Type B pancreatic cell (in vitro differentiated cells): Measurements from ENCODE around the gene NXN. TPM values are rescaled to one million over a fixed set of nuclear protein-coding genes. Genes with fewer than 3 reads are reported as not detected.

Experiments used
- DNase-seq: peaks from one replicate; pipeline ENCODE4 v3.0.0; 2021; ENCODE audit warnings: mixed read lengths; ENCODE audit not compliant: unreplicated experiment; ENCODE audit errors: extremely low spot score
- H3K27ac Mint-ChIP-seq: 2 replicates; pipeline ENCODE4 v1.8.0; 2021; ENCODE audit warnings: mild to moderate bottlenecking, mixed read lengths
- H3K27me3 Mint-ChIP-seq: 2 replicates; pipeline ENCODE4 v1.8.0; 2021; ENCODE audit warnings: mixed read lengths
- H3K36me3 Mint-ChIP-seq: 2 replicates; pipeline ENCODE4 v1.8.0; 2021; ENCODE audit warnings: mixed read lengths
- H3K4me1 Mint-ChIP-seq: one replicate; pipeline ENCODE4 v1.8.0; 2021; ENCODE audit warnings: mixed read lengths; ENCODE audit not compliant: unreplicated experiment
- H3K4me3 Mint-ChIP-seq: 2 replicates; pipeline ENCODE4 v1.8.0; 2021; ENCODE audit warnings: mild to moderate bottlenecking, mixed read lengths
- H3K9me3 Mint-ChIP-seq: 2 replicates; pipeline ENCODE4 v1.8.0; 2021; ENCODE audit warnings: mixed read lengths
- CTCF ChIP-seq: fragments of 200-600 bp; sonication (generic); conservative IDR thresholded peaks from 2 replicates; pipeline ENCODE4 v1.5.0; 2021; ENCODE audit warnings: antibody characterized with exemption, mild to moderate bottlenecking
- total RNA-seq: library from RNA; stranded (reverse); gene quantifications from 2 replicates; pipeline ENCODE4 v1.2.1, GENCODE V29; 2021; ENCODE audit warnings: low replicate concordance

Gene NXN
- total RNA-seq, 1 donor from 2014 or later: 68.0 TPM

GRCh38 chr17:1022278-1023024, 42.9 kb upstream of the NXN start:
- no peak for DNase-seq
- Mint-ChIP-seq H3K36me3 (peaks cover 5% of the 10 kb centered on the region), H3K27me3 (no peaks in the 10 kb centered on the region), H3K9me3 (no peaks in the 10 kb centered on the region), H3K4me1 (peaks cover 16% of the 10 kb centered on the region), H3K27ac (no peak overlapping the region), H3K4me3 (no peak overlapping the region)
- no peak for TF ChIP-seq CTCF

GRCh38 chr17:1021147-1021546, 41.6 kb upstream of the NXN start:
- Mint-ChIP-seq H3K36me3 (peaks cover 5% of the 10 kb centered on the region), H3K4me3 (no peak overlapping the region), H3K27ac (no peak overlapping the region), H3K27me3 (no peaks in the 10 kb centered on the region), H3K9me3 (no peaks in the 10 kb centered on the region), H3K4me1 (peaks cover 16% of the 10 kb centered on the region)
- no peak for TF ChIP-seq CTCF
- no peak for DNase-seq

GRCh38 chr17:1019451-1019850, 39.9 kb upstream of the NXN start:
- Mint-ChIP-seq H3K9me3 (no peaks in the 10 kb centered on the region), H3K27ac (peak overlapping the region; percentile 53), H3K27me3 (no peaks in the 10 kb centered on the region), H3K4me3 (no peak overlapping the region), H3K4me1 (peaks cover 8% of the 10 kb centered on the region), H3K36me3 (no peaks in the 10 kb centered on the region)
- no peak for TF ChIP-seq CTCF
- DNase-seq: no peak

GRCh38 chr17:1018547-1018946, 39.0 kb upstream of the NXN start:
- no peak overlapping the region for H3K27ac Mint-ChIP-seq
- no peak overlapping the region for H3K4me3 Mint-ChIP-seq
- H3K4me1 Mint-ChIP-seq: peaks cover 8% of the 10 kb centered on the region
- H3K36me3 Mint-ChIP-seq: no peaks in the 10 kb centered on the region
- no peak for TF ChIP-seq CTCF
- no peaks in the 10 kb centered on the region for H3K27me3 Mint-ChIP-seq
- no peak for DNase-seq
- no peaks in the 10 kb centered on the region for H3K9me3 Mint-ChIP-seq

- Mint-ChIP-seq H3K27me3 (no peaks in the 10 kb centered on the region), H3K9me3 (no peaks in the 10 kb centered on the region), H3K27ac (no peak overlapping the region), H3K36me3 (no peaks in the 10 kb centered on the region), H3K4me1 (no peaks in the 10 kb centered on the region), H3K4me3 (no peak overlapping the region)
- no peak for TF ChIP-seq CTCF
- DNase-seq: no peak
Measured at GRCh38 chr17:1013729-1014090, 34.1 kb upstream of the NXN start.
